Stimulated activated CD8-positive, alpha-beta memory T cell treated with anti-CD3 and anti-CD28 coated beads, Interleukin-12 subunit alpha, Interleukin-12 subunit beta, amount 100 ng/mL, for 4 hours (primary cell): ENCODE data around the gene PLA2G4D.
A peak's percentile ranks its signal among the peaks of the same experiment; 100 is the strongest.

Source experiments
- DNase-seq: peaks from one replicate; pipeline ENCODE4 v3.0.0-alpha.2; 2020; ENCODE audit warnings: low read depth

Gene PLA2G4D

DNA sequence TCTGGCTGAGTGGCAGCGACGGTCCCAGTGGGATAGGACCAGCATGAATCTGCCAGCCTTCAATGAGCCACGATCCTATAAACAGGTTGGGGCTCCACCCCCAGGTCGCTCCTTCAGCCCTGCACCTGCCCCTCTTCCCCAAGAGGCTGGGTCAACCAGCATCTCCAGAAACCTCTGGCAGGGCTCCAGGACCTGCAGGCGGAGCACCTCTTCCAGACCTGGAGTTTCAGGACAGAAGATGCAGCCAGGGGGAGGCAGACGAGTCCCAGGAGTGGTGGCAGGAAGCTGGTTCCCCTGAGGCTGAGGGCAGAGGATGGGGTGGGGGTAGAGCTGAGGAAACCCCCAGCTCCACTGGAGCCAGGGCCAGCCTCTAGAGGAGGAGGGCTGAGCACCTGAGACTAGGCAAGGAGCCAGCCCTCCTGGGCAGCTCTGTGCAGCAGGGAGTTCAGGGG is at the start of gene PLA2G4D:
TSS of gene PLA2G4D (minus strand) at position 51 of the 452 bp plus-strand sequence. CDS start 103 bp downstream, outside the sequence.
- no peak for DNase-seq

DNA sequence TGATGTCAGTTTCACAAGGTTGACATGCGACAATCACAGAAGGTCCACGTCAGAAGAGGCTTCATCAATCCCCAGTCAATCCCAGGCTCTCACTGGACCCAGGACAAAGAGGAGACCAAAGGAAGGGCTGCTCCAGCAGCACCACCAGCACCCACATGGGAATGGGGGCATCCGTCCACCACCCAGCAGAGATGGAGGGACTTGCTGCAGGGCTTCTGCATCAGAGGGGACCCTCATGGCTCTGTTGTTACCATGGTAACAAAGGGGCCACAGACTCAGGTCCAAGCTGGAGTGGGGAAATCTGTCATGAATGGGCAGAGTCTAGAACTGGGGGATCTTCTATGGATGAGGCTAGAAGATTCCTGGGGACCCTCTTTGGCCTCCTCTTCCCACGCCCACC is 49.0 kb upstream of the PLA2G4D start:
- no peak for DNase-seq

DNA sequence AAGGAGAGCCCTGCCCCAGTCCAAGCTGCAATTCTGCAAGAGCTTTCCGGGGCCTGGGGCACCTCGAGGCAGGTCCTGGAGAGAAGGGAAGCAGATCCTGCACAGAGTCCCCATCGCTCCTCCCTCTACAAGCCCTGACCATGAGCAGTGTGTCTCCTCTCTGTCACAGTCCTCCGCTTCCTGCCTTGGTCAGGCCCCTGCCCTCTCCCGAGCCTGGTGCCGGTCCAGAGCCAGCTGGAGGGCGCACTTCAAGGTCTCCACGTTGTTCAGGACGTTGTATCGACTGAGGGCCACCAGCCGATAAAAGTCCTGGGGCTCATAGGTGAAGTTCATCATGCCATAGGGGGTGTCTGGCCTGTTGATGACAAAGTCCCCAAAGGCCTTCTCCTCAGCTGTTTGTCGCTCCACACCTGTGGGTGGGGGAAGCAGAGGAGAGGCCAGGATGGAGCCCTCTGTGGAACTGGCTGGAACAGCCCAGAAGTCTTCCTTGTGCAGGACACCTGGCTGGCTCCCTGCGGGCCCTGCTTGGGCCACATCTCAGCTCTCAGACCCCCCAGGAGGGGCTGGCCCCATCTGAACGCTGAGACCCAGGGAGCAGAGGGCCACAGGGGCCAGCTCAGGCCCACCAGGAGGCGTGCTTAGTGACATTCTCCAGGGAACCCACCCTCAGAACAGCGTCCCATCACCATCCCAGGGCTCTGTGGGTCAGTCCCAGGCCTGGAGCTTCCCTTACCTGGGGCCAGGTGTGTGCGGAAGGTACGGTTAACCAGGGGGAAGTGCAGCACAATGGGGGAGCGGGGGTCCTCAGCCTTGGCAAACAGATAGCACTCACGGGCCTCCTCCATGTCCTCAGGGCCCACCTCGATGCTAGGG is 47.7 kb upstream of the PLA2G4D start:
- no peak for DNase-seq

DNA sequence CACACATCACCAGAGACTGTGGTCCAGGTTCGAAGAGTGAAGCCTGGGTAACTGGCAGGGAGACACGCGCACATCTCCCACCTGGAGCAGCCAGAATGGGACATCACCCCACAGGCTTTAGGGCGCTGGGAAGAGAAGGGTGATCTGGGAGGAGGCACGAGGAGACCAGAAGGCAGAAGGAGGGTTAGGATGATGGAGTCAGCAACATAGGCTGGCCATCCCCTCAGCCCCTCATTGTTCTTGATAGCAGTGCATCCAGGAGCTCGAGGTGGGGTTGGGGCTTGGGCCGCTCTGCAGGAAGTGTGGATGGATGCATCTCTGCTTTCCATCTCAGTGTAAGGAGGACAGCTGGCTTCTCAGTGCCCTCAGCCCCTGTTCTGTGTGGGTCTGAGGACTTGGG is 46.9 kb upstream of the PLA2G4D start:
- no peak for DNase-seq

DNA sequence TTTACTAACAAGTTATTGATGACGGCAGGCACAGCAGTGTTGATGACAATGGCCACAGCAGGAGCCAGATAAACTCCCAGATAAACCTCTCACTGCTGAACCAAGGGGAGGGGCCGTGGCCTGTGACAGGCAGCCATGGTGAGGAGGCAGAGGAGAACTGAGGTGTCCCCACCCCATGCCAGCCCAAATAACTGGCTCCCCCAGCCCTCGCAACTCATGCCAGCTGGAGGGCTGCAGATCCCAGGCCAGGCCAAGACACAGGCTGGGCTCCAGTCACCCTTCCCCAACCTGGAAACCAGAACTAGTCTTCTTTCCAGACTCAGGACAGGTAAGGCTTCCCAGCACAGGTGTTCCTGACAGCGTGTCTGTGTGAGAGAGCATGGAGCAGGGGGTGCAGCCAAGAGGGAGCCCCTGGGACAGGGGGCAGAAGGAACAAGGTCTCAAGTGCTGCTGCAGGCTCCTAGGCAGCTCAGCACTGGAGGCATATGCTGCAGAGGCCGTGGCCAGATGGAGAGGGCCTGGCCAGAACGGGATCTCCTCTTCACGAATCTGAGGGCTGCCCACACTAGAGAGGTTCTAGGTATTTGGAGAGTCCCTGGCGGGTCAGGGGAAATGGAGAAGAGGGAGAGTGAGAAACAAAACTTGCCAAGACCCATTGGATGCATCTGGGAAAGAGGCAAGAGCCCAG is 46.2 kb upstream of the PLA2G4D start:
- DNase-seq = no peak

- DNase-seq = no peak
Observed at GRCh38 chr15:42139596-42139995, 45.2 kb upstream of the PLA2G4D start.

DNA sequence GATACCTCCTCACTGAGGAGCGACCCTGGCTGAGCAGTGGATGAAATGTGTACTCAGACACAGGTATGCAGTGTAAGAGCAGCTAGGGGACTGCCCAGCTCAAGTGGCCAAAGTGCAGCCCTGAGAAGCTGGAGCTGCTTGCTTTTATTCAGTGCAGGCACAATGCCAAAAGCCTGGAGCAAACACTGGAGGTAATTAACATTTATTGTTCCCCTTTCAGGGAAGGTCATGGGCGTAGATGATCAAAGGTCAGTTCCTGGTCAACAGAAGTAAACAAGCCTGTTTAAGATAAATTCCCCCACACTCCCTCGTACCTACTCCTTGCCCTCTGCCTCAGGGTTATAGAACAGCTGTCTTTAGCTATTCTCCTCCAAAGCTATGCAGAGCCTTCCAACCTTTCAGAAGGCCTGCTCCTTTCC is 44.6 kb upstream of the PLA2G4D start:
- no peak for DNase-seq

GRCh38 chr15:42138411-42138810 is 44.0 kb upstream of the PLA2G4D start:
- no peak for DNase-seq

DNA sequence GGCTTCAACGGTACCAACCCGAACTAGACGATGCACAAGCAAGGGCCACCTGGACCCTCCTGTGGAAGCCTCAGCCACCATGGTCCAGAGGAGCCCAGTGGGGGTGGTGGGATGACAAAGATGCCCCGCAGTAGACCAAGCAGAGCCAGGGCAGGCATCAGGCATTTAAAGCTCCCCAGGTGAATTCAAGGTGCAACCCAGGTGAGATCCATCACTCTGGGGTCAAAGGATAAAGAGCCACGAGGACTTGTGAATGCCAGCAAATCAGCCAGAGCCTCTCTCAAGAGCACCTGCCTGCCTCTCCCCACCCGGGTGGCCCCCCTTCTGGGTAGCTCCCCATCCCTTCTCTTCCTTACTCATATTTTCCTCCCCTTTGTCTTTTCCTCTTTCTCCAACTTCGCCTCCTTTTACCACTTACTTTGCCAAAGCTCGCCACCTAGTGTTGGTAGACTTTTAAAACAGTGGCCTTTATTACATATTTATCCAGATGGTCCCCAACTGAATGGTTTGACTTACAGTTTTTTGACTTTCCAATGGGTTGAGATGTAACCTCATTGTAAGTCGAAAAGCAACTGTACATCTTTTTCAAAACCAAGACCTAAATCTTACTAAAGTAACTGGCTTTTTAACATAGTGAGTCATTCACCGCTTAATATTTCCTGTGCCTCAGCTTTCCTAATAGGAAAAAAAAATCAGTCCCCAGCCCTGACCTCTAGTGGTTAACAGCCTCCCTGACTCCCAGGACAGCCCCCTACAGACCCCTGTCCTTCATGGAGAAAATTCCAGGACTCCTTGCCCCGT is 43.3 kb upstream of the PLA2G4D start:
- no peak for DNase-seq

GRCh38 chr15:42136513-42136912 is 42.2 kb upstream of the PLA2G4D start:
- DNase-seq = no peak

DNA sequence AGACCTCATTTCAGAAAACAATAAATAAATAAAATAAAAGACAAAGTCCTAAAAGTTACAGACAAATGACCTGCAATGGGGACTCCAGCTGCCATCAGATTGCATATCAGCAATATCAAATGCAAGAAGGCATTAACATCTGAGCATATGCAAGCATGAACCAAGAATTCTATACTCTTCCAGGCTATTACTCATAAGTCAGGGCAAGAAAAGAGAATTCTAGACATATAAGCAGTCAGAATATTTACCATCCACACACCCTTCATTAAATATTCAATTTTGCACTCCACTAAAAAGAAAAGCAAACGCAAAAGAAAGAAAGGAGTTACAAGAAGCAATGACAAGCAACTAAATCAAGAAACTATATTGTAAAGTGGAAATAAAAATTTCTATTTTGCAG is 41.0 kb upstream of the PLA2G4D start:
- DNase-seq = no peak

GRCh38 chr15:42134617-42135245 is 40.4 kb upstream of the PLA2G4D start:
- no peak for DNase-seq

DNA sequence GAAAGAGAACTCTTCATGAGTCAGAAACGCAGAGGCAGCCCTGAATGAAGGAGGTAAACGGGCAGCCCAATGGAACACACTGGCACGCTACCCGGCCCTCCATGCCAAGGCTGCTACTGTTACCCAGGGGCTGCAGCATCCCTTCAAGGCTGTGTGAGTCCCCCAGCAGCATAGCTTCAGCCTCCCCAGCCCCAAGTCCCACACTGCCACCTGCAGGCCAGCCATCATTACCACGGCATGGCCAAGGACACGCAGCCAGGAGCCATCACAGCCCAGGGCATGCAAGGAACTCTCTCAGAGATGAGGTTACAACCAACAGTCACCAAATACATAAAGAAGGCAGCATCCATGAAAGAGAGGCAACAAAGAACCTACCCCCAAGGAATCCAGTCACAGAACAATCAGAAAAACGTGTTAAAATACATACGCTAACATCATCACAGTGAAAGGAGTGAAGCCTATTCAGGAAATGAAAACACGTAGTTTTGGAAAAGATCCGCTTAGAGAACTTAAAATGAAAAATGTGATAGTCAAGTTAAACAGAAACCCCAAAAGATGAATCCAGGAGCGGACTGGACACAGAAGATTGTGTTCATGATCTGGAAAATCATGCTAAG is 39.6 kb upstream of the PLA2G4D start:
- DNase-seq = peak; percentile 8

GRCh38 chr15:42133356-42133755 is 39.0 kb upstream of the PLA2G4D start:
- no peak for DNase-seq

DNA sequence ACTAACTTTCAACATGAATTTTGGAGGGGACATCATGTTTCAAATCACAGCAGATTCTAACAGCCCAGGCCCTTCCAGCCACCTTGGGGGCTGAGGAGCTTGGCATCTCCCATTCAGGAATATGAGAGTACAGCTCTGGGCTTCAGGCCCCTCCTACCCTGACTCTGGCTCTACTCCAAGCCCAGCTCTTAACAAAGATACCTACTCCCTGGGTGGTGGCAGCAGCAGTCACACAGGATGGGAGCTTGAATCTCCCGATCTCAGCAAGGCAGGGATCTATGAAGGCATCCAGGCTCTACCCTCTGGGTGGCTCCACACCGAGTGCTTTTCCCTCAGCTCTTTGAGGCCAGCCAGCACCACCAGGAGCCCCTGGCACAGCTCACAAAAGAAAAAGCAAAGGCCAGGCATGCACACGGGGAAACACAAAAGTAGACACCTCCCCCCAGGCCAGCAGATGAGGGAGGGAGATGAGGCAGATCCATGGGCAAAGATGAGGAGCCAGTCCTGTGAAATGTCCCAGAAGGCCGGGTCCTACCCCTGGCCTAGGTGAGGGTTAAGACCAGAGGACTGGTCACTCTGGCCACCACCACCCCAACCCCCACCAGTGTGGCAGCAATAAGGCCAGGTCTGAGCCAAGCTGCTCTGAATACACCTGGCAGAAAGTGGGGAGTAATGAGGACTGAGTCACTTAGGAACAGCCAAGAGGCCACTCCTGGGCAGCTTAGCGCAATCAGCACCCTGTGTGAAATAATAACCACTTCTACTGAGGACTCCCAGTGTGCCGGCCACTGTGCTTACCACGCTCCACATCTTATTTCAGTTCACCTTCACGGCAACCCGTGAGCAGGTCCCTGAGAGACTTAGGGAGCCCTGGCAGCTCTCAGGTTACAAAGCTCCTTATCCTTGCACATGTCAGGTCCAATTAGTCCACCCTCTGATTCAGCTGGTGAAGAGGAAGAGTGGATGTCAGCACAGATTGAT is 37.8 kb upstream of the PLA2G4D start:
- no peak for DNase-seq

GRCh38 chr15:42131006-42131405 is 36.6 kb upstream of the PLA2G4D start:
- no peak for DNase-seq

- no peak for DNase-seq
Observed at GRCh38 chr15:42130246-42130986, 36.1 kb upstream of the PLA2G4D start.

GRCh38 chr15:42129364-42129763 is 35.0 kb upstream of the PLA2G4D start:
- no peak for DNase-seq

DNA sequence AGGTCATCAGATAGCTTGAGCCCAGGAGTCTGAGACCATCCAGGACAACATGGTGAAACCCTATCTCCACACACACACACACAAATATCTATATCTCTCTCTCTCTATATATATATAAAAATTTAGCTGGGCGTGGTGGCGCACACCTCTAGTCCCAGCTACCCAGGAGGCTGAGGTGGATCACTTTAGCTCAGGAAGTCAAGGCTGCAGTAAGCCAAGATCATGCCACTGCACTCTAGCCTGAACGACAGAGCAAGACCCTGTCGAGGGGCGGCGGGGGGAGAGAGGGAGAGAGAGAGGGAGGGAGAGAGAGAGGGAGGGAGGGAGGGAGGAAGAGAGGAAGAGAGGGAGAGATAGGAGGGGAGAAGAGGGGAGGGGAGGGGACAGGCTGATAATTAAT is 34.1 kb upstream of the PLA2G4D start:
- no peak for DNase-seq

DNA sequence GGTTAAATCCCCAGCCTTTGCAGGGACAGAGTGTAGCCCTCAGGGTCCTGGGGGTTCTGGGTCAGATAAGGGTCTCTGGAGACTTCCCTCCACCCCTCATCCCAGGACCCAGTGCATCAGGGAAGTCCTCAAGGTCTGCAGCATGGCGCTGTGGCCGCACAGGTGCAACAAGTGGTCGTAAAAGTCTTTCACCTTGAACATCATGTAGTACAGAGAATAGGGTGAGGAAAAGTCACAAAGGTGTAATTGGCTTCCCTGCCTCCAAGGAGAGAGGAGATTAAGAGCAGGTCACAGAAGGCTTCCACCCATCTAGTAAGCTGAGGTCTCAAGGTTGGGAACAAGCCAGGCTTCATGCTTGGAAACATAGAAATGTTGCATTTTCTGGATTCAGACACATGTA is 29.2 kb upstream of the PLA2G4D start:
- DNase-seq = no peak
